Small intestine (tissue), 7 donors: Measurements from ENCODE around the gene IGF1R. TPM values are rescaled to one million over a fixed set of nuclear protein-coding genes. Genes with fewer than 3 reads are reported as not detected.
A peak's percentile ranks its signal among the peaks of the same experiment; 100 is the strongest.

Source experiments
- DNase-seq, 2 donors: peaks; one replicate each; pipeline versions ENCODE4 v3.0.0 to v3.0.0-alpha.2; 2013
- FAIRE-seq: peaks from 2 replicates; lab custom pipeline; 2012; peaks lifted over from hg19 to GRCh38; lab: Jason Lieb, UNC
- H3K27ac ChIP-seq, 3 donors: one replicate each; pipeline ENCODE4 v1.5.1; 2013; ENCODE audit warnings: low read length in 2 of 3, mild to moderate bottlenecking in 2 of 3, control low read depth in 1 of 3, inconsistent platforms in 1 of 3, low read depth in 1 of 3, moderate library complexity in 1 of 3
- H3K27me3 ChIP-seq, 3 donors: one replicate each; pipeline ENCODE4 v1.6.1; 2013; ENCODE audit warnings: low read length in 3 of 3, inconsistent platforms in 1 of 3; ENCODE audit not compliant: control insufficient read depth in 3 of 3, insufficient read depth in 3 of 3
- H3K36me3 ChIP-seq, 3 donors: one replicate each; pipeline ENCODE4 v1.6.1; 2013; ENCODE audit warnings: low read length in 3 of 3, inconsistent platforms in 1 of 3, low read depth in 1 of 3, mild to moderate bottlenecking in 1 of 3, moderate library complexity in 1 of 3; ENCODE audit not compliant: control insufficient read depth in 3 of 3, insufficient read depth in 2 of 3
- H3K4me1 ChIP-seq, 3 donors: one replicate each; pipeline ENCODE4 v1.6.1; 2013; ENCODE audit warnings: low read length in 2 of 3, inconsistent platforms in 1 of 3, low read depth in 1 of 3, mild to moderate bottlenecking in 1 of 3, moderate library complexity in 1 of 3; ENCODE audit not compliant: control insufficient read depth in 3 of 3, insufficient read depth in 2 of 3
- H3K4me3 ChIP-seq, 3 donors: one replicate each; pipeline ENCODE4 v1.5.1; 2013; ENCODE audit warnings: low read length in 3 of 3, control low read depth in 1 of 3, inconsistent platforms in 1 of 3, low read depth in 1 of 3, mild to moderate bottlenecking in 1 of 3, moderate library complexity in 1 of 3
- H3K9me3 ChIP-seq, 2 donors: one replicate each; pipeline ENCODE4 v1.6.1; 2013; ENCODE audit warnings: low read depth in 1 of 2, low read length in 1 of 2; ENCODE audit not compliant: control insufficient read depth in 2 of 2, insufficient read depth in 1 of 2
- WGBS, 3 donors: extraction: QIAGEN DNeasy Blood & Tissue Kit; methylation state at CpG; one replicate each; pipeline ENCODE4 v1.1.7; 2013; 5-methylcytosine and 5-hydroxymethylcytosine counted together
- polyA plus RNA-seq, 4 donors: library from polyadenylated mRNA; stranded (reverse) in 3 of 4; unstranded in 1 of 4; fragments of 200-250 nt in 3 of 4; fragments of 120-200 nt in 1 of 4; gene quantifications; one replicate each; pipeline versions ENCODE4 v1.2.1 to v1.2.3, GENCODE V29; 2013
- donor health status: healthy with polysubstance abuse.
- donor health status: control.
- donor health status: control.
- donor health status: Bipolar disorder and iron deficiency.
- donor health status: healthy.

IGF1R gene
- polyA plus RNA-seq, 4 donors: 0.54 to 27.9 (median 3.8) TPM

DNA sequence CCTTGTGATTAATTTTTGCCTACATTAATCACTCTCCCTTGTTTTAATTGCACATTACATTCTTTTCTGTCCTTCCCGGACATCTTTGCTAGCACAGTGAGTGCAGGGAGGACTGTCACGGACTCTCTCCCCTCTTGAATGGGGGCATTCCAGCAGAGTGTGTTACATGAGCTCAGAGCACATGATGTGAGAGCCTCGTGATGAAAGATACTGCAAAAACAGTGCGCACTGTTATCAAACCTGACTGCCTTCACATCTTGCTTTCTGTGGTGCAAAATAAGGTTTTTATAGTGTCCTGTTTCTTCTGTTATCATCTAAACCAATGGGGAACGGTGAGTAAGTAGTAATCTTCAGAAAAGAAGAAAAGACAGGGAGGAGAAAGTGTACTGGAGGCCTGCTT lies 191.7 kb downstream of the IGF1R start:
- WGBS, 3 donors: 82 to 87% (median 85%) methylated on average over 5 of the region's 5 CpGs
- H3K27ac ChIP-seq: no peak overlapping the region
- no peaks in the 10 kb centered on the region for H3K27me3 ChIP-seq
- H3K4me3 ChIP-seq: no peak overlapping the region
- H3K9me3 ChIP-seq: no peaks in the 10 kb centered on the region
- FAIRE-seq (no peak), DNase-seq (no peak)
- H3K4me1 ChIP-seq: no peaks in the 10 kb centered on the region
- no peaks in the 10 kb centered on the region for H3K36me3 ChIP-seq

DNA sequence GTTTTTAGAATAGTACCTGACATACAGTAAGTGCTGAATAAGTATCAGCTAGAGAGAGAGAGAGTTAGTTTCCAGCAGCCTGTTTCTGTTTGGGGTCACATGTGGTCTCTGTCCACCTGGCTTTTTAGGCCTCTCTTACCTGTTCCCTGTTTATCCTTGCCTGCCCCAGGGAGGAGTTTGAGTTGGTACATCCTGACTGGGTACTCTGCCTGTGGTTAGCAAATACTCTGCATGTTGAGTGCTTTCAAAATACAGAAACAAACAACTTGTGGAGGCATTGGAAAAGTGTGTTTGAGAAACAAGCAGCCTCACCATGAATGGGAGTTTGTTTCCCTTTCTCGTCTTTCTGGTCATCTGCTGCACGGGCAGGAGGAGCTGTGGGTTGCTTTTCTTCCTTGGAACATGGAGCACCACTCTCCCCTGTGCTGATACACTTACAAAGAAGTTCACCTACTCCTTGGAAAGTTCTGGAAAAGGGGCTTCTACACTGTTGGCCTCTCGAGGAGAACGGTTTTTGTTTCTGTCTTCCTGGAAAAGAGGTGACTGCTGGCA lies 193.2 kb downstream of the IGF1R start:
- Histone ChIP-seq H3K27ac (no peak overlapping the region), H3K9me3 (no peaks in the 10 kb centered on the region), H3K4me1 (no peaks in the 10 kb centered on the region), H3K4me3 (no peak overlapping the region), H3K27me3 (no peaks in the 10 kb centered on the region), H3K36me3 (no peaks in the 10 kb centered on the region)
- WGBS, 3 donors: 77 to 88% (median 81%) methylated on average over 4 of the region's 4 CpGs
- FAIRE-seq (no peak), DNase-seq (no peak)

DNA sequence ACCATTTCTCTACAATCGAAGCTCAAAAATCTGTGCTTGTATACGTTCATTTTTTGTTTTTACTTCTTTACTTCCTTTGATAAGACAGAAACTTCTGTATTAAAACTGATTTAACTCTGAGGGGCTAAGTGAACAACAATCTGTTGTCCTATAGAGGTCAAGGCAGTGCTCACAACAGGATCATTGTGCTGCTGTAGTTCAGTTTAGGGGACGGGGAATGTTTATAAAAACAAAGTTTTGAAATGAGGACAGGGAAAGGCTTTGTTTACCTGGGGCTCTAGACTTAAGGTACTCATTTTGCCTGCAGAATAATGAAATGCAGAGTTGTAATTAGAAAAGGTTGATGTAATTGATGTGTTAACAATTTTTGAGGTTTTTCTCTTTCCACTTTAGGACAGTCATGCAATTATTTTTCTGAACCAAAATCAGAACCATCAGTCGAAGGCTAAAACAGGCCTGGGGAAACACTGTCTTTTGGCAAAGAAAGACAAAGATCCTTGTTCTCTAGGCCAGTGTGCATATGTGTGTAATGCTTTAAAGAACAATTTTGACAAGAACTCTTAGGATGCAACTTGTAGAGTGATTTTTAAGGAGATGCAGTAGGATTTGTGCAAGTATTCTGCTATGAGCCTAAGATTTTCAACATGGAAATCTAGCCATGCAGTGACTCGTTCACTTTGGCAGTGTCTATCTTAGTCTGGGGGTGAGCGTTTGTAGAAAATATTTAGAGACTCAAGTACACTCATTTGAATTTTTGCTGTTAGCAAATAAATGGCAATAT lies 194.0 kb downstream of the IGF1R start:
- FAIRE-seq (no peak), DNase-seq (no peak)
- Histone ChIP-seq H3K4me1 (no peaks in the 10 kb centered on the region), H3K27ac (no peak overlapping the region), H3K27me3 (no peaks in the 10 kb centered on the region), H3K4me3 (no peak overlapping the region), H3K9me3 (no peaks in the 10 kb centered on the region), H3K36me3 (no peaks in the 10 kb centered on the region)
- WGBS, 3 donors: 74 to 82% (median 82%) methylated on average over 6 of the region's 6 CpGs

DNA sequence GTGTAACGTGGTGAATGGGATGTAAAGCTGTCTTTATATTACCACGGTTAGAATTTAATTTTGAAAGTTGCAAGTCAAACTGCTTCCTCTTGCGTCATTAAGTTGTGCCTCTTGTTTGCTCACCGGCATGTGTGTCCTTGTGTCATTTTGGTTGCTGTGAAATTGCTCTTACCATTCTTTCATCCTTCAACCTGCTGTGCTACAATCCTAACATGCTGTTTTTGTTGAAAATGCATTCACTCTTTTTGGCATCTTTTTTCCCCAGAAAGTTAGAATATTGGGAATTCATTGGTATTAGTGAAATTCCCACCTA lies 194.6 kb downstream of the IGF1R start:
- WGBS, 3 donors: 74 to 81% (median 78%) methylated on average over 4 of the region's 4 CpGs
- Histone ChIP-seq H3K27me3 (no peaks in the 10 kb centered on the region), H3K27ac (no peak overlapping the region), H3K4me3 (no peak overlapping the region), H3K36me3 (no peaks in the 10 kb centered on the region), H3K9me3 (no peaks in the 10 kb centered on the region), H3K4me1 (no peaks in the 10 kb centered on the region)
- FAIRE-seq (no peak), DNase-seq (no peak)

DNA sequence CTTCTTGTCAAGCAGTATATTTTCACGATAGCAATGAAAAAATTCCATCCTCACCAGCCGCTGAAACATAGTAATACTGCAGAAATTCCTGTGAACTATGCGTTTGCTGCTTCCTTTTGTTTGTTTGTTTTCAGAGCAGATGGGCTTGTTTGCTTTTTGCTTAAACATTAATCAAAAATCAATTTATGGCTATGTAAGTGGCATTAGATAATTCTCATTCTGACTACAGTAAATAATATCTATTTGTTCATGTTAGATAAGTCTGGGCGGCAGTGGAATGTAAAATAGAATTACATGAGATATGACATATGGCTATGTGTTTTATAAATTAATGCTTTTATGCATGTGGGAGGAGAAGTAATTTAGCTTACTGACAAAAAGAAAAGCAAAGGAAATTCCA lies 195.5 kb downstream of the IGF1R start:
- 25 to 67% (median 37%) methylated on average over 4 of the region's 4 CpGs for WGBS, 3 donors
- Histone ChIP-seq H3K9me3 (no peaks in the 10 kb centered on the region), H3K4me1 (no peaks in the 10 kb centered on the region), H3K27ac (no peak overlapping the region), H3K36me3 (no peaks in the 10 kb centered on the region), H3K4me3 (no peak overlapping the region), H3K27me3 (no peaks in the 10 kb centered on the region)
- peak in 1 of 2 donors; percentile 43 for DNase-seq
- no peak for FAIRE-seq

DNA sequence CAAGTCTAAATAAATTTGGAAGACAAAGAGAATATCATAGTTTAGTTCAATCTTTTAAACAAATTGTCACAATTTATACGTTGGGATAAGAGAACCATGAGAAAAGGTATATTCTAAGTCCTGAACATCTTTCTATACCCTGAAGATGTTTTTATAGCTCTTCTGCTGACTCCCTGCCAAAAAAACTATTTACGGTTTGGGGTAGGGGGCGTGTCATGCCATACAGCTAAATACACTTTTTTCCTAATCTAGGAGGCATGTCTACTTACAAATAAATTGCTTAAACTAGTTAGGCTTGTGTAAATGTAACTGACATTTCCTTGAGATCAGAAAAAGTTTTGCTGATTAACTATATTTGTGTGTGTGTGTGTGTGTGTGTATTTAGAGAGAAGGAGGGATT lies 195.9 kb downstream of the IGF1R start:
- Histone ChIP-seq H3K9me3 (no peaks in the 10 kb centered on the region), H3K27ac (no peak overlapping the region), H3K4me1 (no peaks in the 10 kb centered on the region), H3K4me3 (no peak overlapping the region), H3K36me3 (no peaks in the 10 kb centered on the region), H3K27me3 (no peaks in the 10 kb centered on the region)
- no peak for FAIRE-seq
- no peak for DNase-seq
- 19 to 58% (median 26%) methylated on average over 3 of the region's 3 CpGs for WGBS, 3 donors

DNA sequence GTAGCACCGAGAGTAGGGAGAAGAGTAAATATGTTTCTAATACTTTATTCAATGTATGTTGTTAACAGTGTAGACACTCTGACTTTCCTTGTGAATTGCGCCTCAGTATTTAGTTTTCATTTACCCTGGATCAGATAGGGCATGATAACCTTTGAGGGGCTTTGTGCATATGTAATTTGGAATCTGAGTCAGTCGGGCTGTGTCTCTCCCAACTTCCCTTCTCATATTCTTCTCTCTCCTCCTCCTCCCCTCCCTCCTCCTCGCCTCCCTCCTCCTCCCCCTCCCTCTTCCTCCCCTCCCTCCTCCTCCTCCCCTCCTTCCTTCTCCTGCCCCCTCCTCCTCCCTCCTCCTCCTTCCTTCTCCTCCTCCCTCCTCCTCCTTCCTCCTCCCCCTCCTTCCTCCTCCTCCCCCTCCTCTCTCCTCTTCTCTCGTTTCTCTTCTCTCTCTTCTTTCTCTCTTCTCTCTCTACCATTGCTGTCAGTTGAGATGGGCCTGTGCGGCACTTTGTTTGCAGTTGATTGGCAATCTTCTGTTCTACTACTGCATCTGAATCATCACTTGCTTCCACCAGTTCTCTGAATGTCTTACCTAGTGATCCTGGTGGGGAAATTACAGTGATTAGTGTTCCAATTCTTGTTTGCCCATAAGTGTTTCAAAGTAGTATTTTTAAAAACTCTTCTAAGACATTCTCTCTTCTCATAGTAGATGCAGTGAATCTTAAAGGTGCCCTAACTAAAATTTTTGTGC lies 197.0 kb downstream of the IGF1R start:
- Histone ChIP-seq H3K27me3 (no peaks in the 10 kb centered on the region), H3K9me3 (no peaks in the 10 kb centered on the region), H3K27ac (no peak overlapping the region), H3K4me1 (no peaks in the 10 kb centered on the region), H3K4me3 (no peak overlapping the region), H3K36me3 (no peaks in the 10 kb centered on the region)
- no peak for DNase-seq
- 55 to 76% (median 70%) methylated on average over 5 to 6 of the region's 6 CpGs for WGBS, 3 donors
- no peak for FAIRE-seq

DNA sequence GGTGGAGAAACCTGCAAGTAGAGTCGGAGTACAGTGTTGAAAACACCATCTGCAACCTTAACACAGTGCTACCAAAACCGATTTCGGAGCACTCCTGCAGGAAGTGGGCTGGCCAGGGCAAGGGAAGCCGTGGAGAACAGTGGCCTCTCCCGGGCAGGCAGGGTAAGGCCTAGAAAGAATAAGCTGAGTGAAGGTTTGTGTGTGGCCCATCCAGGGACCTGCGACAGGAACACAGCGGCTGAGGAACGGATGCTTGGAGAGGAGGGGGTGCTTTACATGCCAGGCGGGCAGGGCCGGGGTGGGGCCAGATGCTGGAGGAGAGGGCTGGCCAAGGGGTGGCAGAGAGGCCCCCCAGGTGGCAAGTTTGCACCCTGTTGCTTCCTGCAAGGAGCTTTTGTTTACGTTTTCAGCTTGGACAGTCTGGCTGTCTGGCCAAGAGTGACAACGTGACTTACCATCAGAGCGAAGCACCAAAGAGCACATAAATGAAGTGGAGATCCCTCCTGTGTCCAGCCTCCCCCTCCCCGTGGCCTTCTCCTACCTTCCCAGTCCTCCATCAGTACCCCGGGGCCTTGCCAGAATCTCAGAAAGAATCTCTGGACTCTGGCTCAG lies 202.7 kb downstream of the IGF1R start:
- Histone ChIP-seq H3K36me3 (no peaks in the 10 kb centered on the region), H3K4me1 (peaks cover 0 to 18% (median 0%) of the 10 kb centered on the region in 3 donors), H3K27me3 (no peaks in the 10 kb centered on the region), H3K4me3 (no peak overlapping the region), H3K27ac (peak overlapping the region in 2 of 3 donors; percentile 60 to 86), H3K9me3 (no peaks in the 10 kb centered on the region)
- no peak for FAIRE-seq
- DNase-seq: peak; percentile 74 to 77
- 13 to 21% (median 20%) methylated on average over 15 of the region's 15 CpGs for WGBS, 3 donors
